GM23338 (cell line): Measurements from ENCODE around the gene CLASRP.

Source experiments
- CREB1 ChIP-seq: fragments of 250-450 bp; sonication (Bioruptor Pico); IDR thresholded peaks from 2 replicates; pipeline ENCODE4 v1.5.0; 2020; ENCODE audit warnings: low read depth, mild to moderate bottlenecking, moderate library complexity
- EZH2 ChIP-seq: fragments of 200-600 bp; sonication (generic); IDR thresholded peaks from one replicate; pipeline ENCODE4 v1.8.0; 2017; ENCODE audit warnings: antibody characterized with exemption, mild to moderate bottlenecking, low read depth; ENCODE audit not compliant: unreplicated experiment
- EZH2phosphoT487 ChIP-seq: fragments of 200-600 bp; sonication (generic); IDR thresholded peaks from one replicate; pipeline ENCODE4 v1.8.1; 2018; ENCODE audit warnings: antibody characterized with exemption; ENCODE audit not compliant: unreplicated experiment
- JUNB ChIP-seq: IDR thresholded peaks from one replicate; pipeline ENCODE4 v1.6.1; 2016; ENCODE audit warnings: antibody characterized with exemption; ENCODE audit not compliant: unreplicated experiment
- POLR2AphosphoS5 ChIP-seq: IDR thresholded peaks from 2 replicates; pipeline ENCODE4 v1.6.1; 2016; ENCODE audit warnings: antibody characterized with exemption, low read depth
- REST ChIP-seq: IDR thresholded peaks from one replicate; pipeline ENCODE4 v1.6.1; 2018; ENCODE audit warnings: antibody characterized with exemption; ENCODE audit not compliant: unreplicated experiment
- STAT1 ChIP-seq: IDR thresholded peaks from one replicate; pipeline ENCODE4 v1.6.1; 2016; ENCODE audit warnings: antibody characterized with exemption; ENCODE audit not compliant: unreplicated experiment
- TF ChIP-seq, protein P1 (sequence below), 2 experiments: fragments of 200-600 bp in 1 of 2; sonication (generic) in 1 of 2; conservative IDR thresholded peaks; 2 replicates each; pipeline versions ENCODE4 v1.5.1 to v1.6.1; 2016 to 2017; ENCODE audit warnings: antibody characterized with exemption in 2 of 2, low read depth in 2 of 2, mild to moderate bottlenecking in 2 of 2, moderate library complexity in 1 of 2

- TF ChIP-seq, protein P1, sequence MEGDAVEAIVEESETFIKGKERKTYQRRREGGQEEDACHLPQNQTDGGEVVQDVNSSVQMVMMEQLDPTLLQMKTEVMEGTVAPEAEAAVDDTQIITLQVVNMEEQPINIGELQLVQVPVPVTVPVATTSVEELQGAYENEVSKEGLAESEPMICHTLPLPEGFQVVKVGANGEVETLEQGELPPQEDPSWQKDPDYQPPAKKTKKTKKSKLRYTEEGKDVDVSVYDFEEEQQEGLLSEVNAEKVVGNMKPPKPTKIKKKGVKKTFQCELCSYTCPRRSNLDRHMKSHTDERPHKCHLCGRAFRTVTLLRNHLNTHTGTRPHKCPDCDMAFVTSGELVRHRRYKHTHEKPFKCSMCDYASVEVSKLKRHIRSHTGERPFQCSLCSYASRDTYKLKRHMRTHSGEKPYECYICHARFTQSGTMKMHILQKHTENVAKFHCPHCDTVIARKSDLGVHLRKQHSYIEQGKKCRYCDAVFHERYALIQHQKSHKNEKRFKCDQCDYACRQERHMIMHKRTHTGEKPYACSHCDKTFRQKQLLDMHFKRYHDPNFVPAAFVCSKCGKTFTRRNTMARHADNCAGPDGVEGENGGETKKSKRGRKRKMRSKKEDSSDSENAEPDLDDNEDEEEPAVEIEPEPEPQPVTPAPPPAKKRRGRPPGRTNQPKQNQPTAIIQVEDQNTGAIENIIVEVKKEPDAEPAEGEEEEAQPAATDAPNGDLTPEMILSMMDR (conservative IDR thresholded peaks at IDR 0.05; ENCODE audit: low read depth in 2 of 2), result no peak
- TF ChIP-seq REST (no peak), POLR2AphosphoS5 (no peak), EZH2 (no peak), EZH2phosphoT487 (no peak), CREB1 (CRISPR knock-in tag) (no peak), JUNB (no peak), STAT1 (no peak)
Measured at GRCh38 chr19:45090606-45091005, 51.8 kb downstream of the CLASRP start.
